ENCODE data around the gene MAP3K13. TPM values are rescaled to one million over a fixed set of nuclear protein-coding genes. Genes with fewer than 3 reads are reported as not detected.

The MAP3K13 gene
- total and polyA plus RNA-seq, 7 donors: 2.6 to 7.6 (median 5.0) TPM

- peak; percentile 99 to 100 (median 100) for ATAC-seq
- peaks cover 0 to 33% of the 10 kb centered on the region in 2 donors for H3K36me3 ChIP-seq (ENCODE audit: insufficient read depth in 1 of 2, low read depth in 1 of 2)
- no peak for TF ChIP-seq CTCF (IDR thresholded peaks at IDR 0.05)
- peak within 1 kb of the TSS; percentile 90 for H3K27ac ChIP-seq
- H3K27me3 ChIP-seq (ENCODE audit: insufficient read depth in 3 of 3, low read length in 2 of 3): no peaks in the 10 kb centered on the region
- WGBS, 3 donors: 0 to 1% (median 1%) methylated on average over 64 to 82 of the region's 82 CpGs
- peaks cover 15% of the 10 kb centered on the region for H3K4me1 ChIP-seq
- no peaks in the 10 kb centered on the region for H3K9me3 ChIP-seq
- intact Hi-C loops (cut with DNase I): loop anchor here in 1 of 2 donors (5.0 kb wide), 2 partner anchors 89 to 136 kb away; partner anchors contain the start of genes MAP3K13 and SENP2
- peak; percentile 94 to 96 for DNase-seq
- peak within 1 kb of the TSS; percentile 95 for H3K4me3 ChIP-seq
These were observed 135.8 kb downstream of the MAP3K13 start, which contains the start of gene TMEM41A for GRCh38 chr3:185498503-185499396. TSS of gene TMEM41A (minus strand) at chr3:185499035. CDS start at chr3:185498961, 74 bp downstream.

- H3K27me3 ChIP-seq (ENCODE audit: insufficient read depth in 3 of 3, low read length in 2 of 3): no peaks in the 10 kb centered on the region
- intact Hi-C loops (cut with DNase I): no loop called here
- H3K4me1 ChIP-seq: peaks cover 3% of the 10 kb centered on the region
- no peak for ATAC-seq
- no peak for DNase-seq
- no peak overlapping the region for H3K4me3 ChIP-seq
- 71 to 78% (median 72%) methylated on average over 3 of the region's 3 CpGs for WGBS, 3 donors
- no peak for TF ChIP-seq CTCF (IDR thresholded peaks at IDR 0.05)
- H3K27ac ChIP-seq: no peak overlapping the region
- H3K36me3 ChIP-seq (ENCODE audit: insufficient read depth in 1 of 2, low read depth in 1 of 2): no peaks in the 10 kb centered on the region
- H3K9me3 ChIP-seq: no peaks in the 10 kb centered on the region
These were observed 140.1 kb downstream of the MAP3K13 start for GRCh38 chr3:185502987-185503386.

- ATAC-seq: no peak
- intact Hi-C loops (cut with DNase I): no loop called here
- no peak overlapping the region for H3K27ac ChIP-seq
- no peak for TF ChIP-seq CTCF (IDR thresholded peaks at IDR 0.05)
- DNase-seq: no peak
- no peaks in the 10 kb centered on the region for H3K9me3 ChIP-seq
- WGBS, 3 donors: 65 to 82% (median 71%) methylated on average over 1 of the region's 1 CpG
- no peak overlapping the region for H3K4me3 ChIP-seq
- no peaks in the 10 kb centered on the region for H3K36me3 ChIP-seq (ENCODE audit: insufficient read depth in 1 of 2, low read depth in 1 of 2)
- peaks cover 3% of the 10 kb centered on the region for H3K4me1 ChIP-seq
- no peaks in the 10 kb centered on the region for H3K27me3 ChIP-seq (ENCODE audit: insufficient read depth in 3 of 3, low read length in 2 of 3)
These were observed 140.6 kb downstream of the MAP3K13 start for GRCh38 chr3:185503521-185503920.

GRCh38 chr3:185504636-185505035 lies 141.7 kb downstream of the MAP3K13 start:
- Histone ChIP-seq H3K36me3 (ENCODE audit: insufficient read depth in 1 of 2, low read depth in 1 of 2) (no peaks in the 10 kb centered on the region), H3K4me3 (no peak overlapping the region), H3K4me1 (no peaks in the 10 kb centered on the region), H3K27me3 (ENCODE audit: insufficient read depth in 3 of 3, low read length in 2 of 3) (no peaks in the 10 kb centered on the region), H3K9me3 (no peaks in the 10 kb centered on the region), H3K27ac (no peak overlapping the region)
- 60 to 73% (median 61%) methylated on average over 3 of the region's 3 CpGs for WGBS, 3 donors
- TF ChIP-seq CTCF (IDR thresholded peaks at IDR 0.05): no peak
- ATAC-seq (no peak), DNase-seq (no peak)
- intact Hi-C loops (cut with DNase I): no loop called here

Data from psoas muscle (tissue), 8 donors.